GM23338 (cell line): ENCODE results near the gene TCF7L2. TPM values are rescaled to one million over a fixed set of nuclear protein-coding genes. Genes with fewer than 3 reads are reported as not detected.
A peak's percentile ranks its signal among the peaks of the same experiment; 100 is the strongest.

Source experiments
- ATAC-seq: fragments of 200-7000 bp; cut with Tn5 transposase; 3 replicates; pipeline ENCODE4 v1.9.1; 2020
- DNase-seq: peaks from one replicate; pipeline ENCODE4 v3.0.0-alpha.2; 2015; ENCODE audit warnings: low spot score
- H2AFZ ChIP-seq: fragments of 200-600 bp; sonication (generic); 2 replicates; pipeline ENCODE4 v1.8.0; 2016; ENCODE audit warnings: antibody characterized with exemption, mild to moderate bottlenecking, moderate library complexity
- H3F3A ChIP-seq: fragments of 200-600 bp; sonication (generic); replicated peaks from 2 replicates; pipeline ENCODE4 v1.8.0; 2017; ENCODE audit warnings: antibody characterized with exemption, mixed run types, low read depth
- H3K27ac ChIP-seq: fragments of 200-600 bp; sonication (generic); 2 replicates; pipeline ENCODE4 v1.6.1; 2016; ENCODE audit warnings: low read depth
- H3K27me3 ChIP-seq: fragments of 200-600 bp; sonication (generic); 2 replicates; pipeline ENCODE4 v1.8.0; 2016; ENCODE audit warnings: mild to moderate bottlenecking, mixed run types, moderate library complexity; ENCODE audit not compliant: insufficient read depth
- H3K36me3 ChIP-seq: fragments of 200-600 bp; sonication (generic); 2 replicates; pipeline ENCODE4 v1.8.0; 2016; ENCODE audit warnings: mild to moderate bottlenecking; ENCODE audit not compliant: insufficient read depth
- H3K4me1 ChIP-seq: fragments of 200-600 bp; sonication (generic); 2 replicates; pipeline ENCODE4 v1.8.0; 2016; ENCODE audit warnings: mild to moderate bottlenecking, moderate library complexity; ENCODE audit not compliant: insufficient read depth
- H3K4me2 ChIP-seq: fragments of 200-600 bp; sonication (generic); 2 replicates; pipeline ENCODE4 v1.7.1; 2017; ENCODE audit warnings: mixed run types
- H3K4me3 ChIP-seq: fragments of 200-600 bp; sonication (generic); 2 replicates; pipeline ENCODE4 v1.6.1; 2016; ENCODE audit warnings: mixed run types
- H3K79me2 ChIP-seq: fragments of 200-600 bp; sonication (generic); replicated peaks from 2 replicates; pipeline ENCODE4 v1.8.0; 2017; ENCODE audit warnings: mild to moderate bottlenecking; ENCODE audit not compliant: insufficient read depth
- H3K9me2 ChIP-seq: fragments of 200-600 bp; sonication (generic); 2 replicates; pipeline ENCODE4 v1.8.0; 2017; ENCODE audit not compliant: insufficient read depth
- H4K20me1 ChIP-seq: fragments of 200-600 bp; sonication (generic); replicated peaks from 2 replicates; pipeline ENCODE4 v1.8.0; 2017; ENCODE audit warnings: mild to moderate bottlenecking; ENCODE audit not compliant: insufficient read depth
- H3K27ac Mint-ChIP-seq: 2 replicates; pipeline ENCODE4 v1.8.0; 2020; ENCODE audit warnings: inconsistent platforms, mild to moderate bottlenecking, moderate library complexity, mixed read lengths
- H3K27me3 Mint-ChIP-seq: 3 replicates; pipeline ENCODE4 v1.8.0; 2022; ENCODE audit warnings: low read depth, mild to moderate bottlenecking, moderate library complexity, mixed read lengths, inconsistent platforms; ENCODE audit not compliant: insufficient read depth, poor library complexity
- H3K36me3 Mint-ChIP-seq: 3 replicates; pipeline ENCODE4 v1.8.0; 2021; ENCODE audit warnings: low read depth, mild to moderate bottlenecking, inconsistent platforms, moderate library complexity, mixed read lengths
- H3K4me1 Mint-ChIP-seq: 3 replicates; pipeline ENCODE4 v1.8.0; 2020; ENCODE audit warnings: mild to moderate bottlenecking, inconsistent platforms, mixed read lengths
- H3K4me3 Mint-ChIP-seq: 3 replicates; pipeline ENCODE4 v1.8.0; 2021; ENCODE audit warnings: moderate library complexity, mild to moderate bottlenecking, inconsistent platforms, mixed read lengths
- H3K9me3 Mint-ChIP-seq: 3 replicates; pipeline ENCODE4 v1.8.0; 2020; ENCODE audit warnings: moderate library complexity, mild to moderate bottlenecking, inconsistent platforms, mixed read lengths
- EZH2 ChIP-seq: fragments of 200-600 bp; sonication (generic); IDR thresholded peaks from one replicate; pipeline ENCODE4 v1.8.0; 2017; ENCODE audit warnings: antibody characterized with exemption, mild to moderate bottlenecking, low read depth; ENCODE audit not compliant: unreplicated experiment
- EZH2phosphoT487 ChIP-seq: fragments of 200-600 bp; sonication (generic); IDR thresholded peaks from one replicate; pipeline ENCODE4 v1.8.1; 2018; ENCODE audit warnings: antibody characterized with exemption; ENCODE audit not compliant: unreplicated experiment
- JUNB ChIP-seq: IDR thresholded peaks from one replicate; pipeline ENCODE4 v1.6.1; 2016; ENCODE audit warnings: antibody characterized with exemption; ENCODE audit not compliant: unreplicated experiment
- STAT1 ChIP-seq: IDR thresholded peaks from one replicate; pipeline ENCODE4 v1.6.1; 2016; ENCODE audit warnings: antibody characterized with exemption; ENCODE audit not compliant: unreplicated experiment
- ZNF114 ChIP-seq: fragments of 250-450 bp; sonication (Bioruptor Pico); IDR thresholded peaks from 2 replicates; pipeline ENCODE4 v1.5.0; 2020; ENCODE audit warnings: mild to moderate bottlenecking, moderate library complexity
- polyA plus RNA-seq: library from polyadenylated mRNA; unstranded; fragments of >200 nt; fragmentation: Nextera tagmentation; extraction: Ambion mirVana; gene quantifications from 2 replicates; pipeline ENCODE4 v1.2.1, GENCODE V29; 2016
- total RNA-seq: library from RNA; depleted of rRNA; stranded (reverse); fragments of >200 nt; shearing (Covaris generic); gene quantifications from 2 replicates; pipeline ENCODE4 v1.2.3, GENCODE V29; 2014
- TF ChIP-seq, protein P1 (sequence below): IDR thresholded peaks from 2 replicates; pipeline ENCODE4 v1.6.1; 2016; ENCODE audit warnings: antibody characterized with exemption
- TF ChIP-seq, protein P2 (sequence below), 2 experiments: fragments of 200-600 bp in 1 of 2; sonication (generic) in 1 of 2; conservative IDR thresholded peaks; 2 replicates each; pipeline versions ENCODE4 v1.5.1 to v1.6.1; 2016 to 2017; ENCODE audit warnings: antibody characterized with exemption in 2 of 2, low read depth in 2 of 2, mild to moderate bottlenecking in 2 of 2, moderate library complexity in 1 of 2

The TCF7L2 gene
- total and polyA plus RNA-seq, 2 experiments from 2014 or later = 32.2 to 80.8 TPM

DNA sequence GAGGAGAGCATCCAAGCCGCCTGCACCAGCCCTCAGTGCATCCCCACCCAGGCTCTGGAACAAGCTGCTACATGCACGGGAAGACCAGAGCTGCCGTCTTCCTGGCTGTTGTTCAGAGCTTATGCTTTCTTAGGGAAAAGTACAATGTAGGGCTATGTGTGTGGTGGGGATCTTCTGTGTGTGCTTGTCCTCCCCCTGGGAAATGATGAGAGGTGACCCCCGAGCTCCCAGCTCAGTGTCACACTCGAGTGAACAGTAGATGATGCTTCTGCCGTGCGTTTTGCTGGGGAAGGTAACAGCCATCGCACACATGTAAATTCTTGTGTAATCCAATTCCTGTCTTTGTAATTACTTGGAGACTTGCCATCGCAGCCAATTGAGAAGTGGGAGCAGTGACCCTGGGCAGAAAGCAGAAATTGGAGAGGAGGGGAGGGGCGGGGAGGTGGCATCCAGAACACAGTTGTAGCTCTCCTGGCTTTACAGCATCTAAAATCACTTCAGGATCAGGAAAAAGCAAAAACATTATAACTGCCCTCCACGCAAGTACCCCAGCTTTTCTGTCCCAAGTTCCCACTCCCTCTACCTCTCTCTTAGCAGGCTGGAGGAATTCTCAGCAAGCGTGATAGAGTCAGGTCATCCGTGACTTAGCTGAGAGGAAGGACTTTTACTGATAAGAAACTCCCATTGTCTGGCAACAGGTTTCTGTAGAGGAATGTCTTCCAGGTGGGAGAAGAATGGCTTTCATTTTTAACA is 149.6 kb downstream of the TCF7L2 start:
- 0 out of 2 replicates have a peak overlapping the region, but pooled peaks have one; percentile 19 for H3K27ac ChIP-seq
- ATAC-seq (no peak), DNase-seq (no peak)
- H2AFZ ChIP-seq = no peak overlapping the region
- no peaks in the 10 kb centered on the region for H3K27me3 ChIP-seq
- H3K27me3 Mint-ChIP-seq = peaks cover 16% of the 10 kb centered on the region
- peaks cover 4% of the 10 kb centered on the region for H3K4me1 ChIP-seq
- H3K36me3 ChIP-seq = peaks cover 5% of the 10 kb centered on the region; the same call in 1 of the 2 replicates
- no peak overlapping the region for H3K4me3 Mint-ChIP-seq
- peaks cover 94% of the 10 kb centered on the region for H3K79me2 ChIP-seq
- H3K9me3 Mint-ChIP-seq = no peaks in the 10 kb centered on the region; the same call in 2 of the 3 replicates
- no peaks in the 10 kb centered on the region; the same call in 1 of the 2 replicates for H3F3A ChIP-seq
- no peaks in the 10 kb centered on the region for H3K9me2 ChIP-seq
- peak overlapping the region; percentile 83 for H3K27ac Mint-ChIP-seq
- H3K36me3 Mint-ChIP-seq = peaks cover 62% of the 10 kb centered on the region
- peaks cover 49% of the 10 kb centered on the region for H3K4me1 Mint-ChIP-seq
- TF ChIP-seq, protein P1, sequence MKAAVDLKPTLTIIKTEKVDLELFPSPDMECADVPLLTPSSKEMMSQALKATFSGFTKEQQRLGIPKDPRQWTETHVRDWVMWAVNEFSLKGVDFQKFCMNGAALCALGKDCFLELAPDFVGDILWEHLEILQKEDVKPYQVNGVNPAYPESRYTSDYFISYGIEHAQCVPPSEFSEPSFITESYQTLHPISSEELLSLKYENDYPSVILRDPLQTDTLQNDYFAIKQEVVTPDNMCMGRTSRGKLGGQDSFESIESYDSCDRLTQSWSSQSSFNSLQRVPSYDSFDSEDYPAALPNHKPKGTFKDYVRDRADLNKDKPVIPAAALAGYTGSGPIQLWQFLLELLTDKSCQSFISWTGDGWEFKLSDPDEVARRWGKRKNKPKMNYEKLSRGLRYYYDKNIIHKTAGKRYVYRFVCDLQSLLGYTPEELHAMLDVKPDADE = no peak
- TF ChIP-seq EZH2phosphoT487 (no peak), JUNB (no peak), ZNF114 (no peak), STAT1 (no peak)
- H3K4me2 ChIP-seq = no peak overlapping the region
- no peak overlapping the region for H3K4me3 ChIP-seq
- peaks cover 34% of the 10 kb centered on the region for H4K20me1 ChIP-seq

DNA sequence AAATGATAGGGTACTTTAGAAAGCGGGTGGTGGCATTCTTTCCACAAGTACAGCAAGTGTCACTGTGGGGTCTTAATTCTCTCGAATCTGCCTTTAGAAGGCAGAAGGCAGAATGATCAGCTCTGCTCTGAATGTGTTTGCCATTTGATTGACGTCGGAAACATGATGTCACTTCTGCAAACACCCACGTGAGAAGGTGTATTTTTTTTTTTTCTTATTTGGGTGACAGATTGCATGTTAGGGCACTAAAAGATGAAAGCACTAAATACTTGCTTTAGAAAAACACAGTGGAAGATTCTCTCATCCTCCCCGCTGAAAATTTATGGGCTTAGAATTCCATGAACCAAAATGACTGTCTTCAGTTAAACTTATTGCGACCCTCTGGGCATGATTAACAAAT is 150.2 kb downstream of the TCF7L2 start:
- Histone ChIP-seq H3F3A (peaks cover 1% of the 10 kb centered on the region; the same call in 1 of the 2 replicates), H3K4me1 (peaks cover 4% of the 10 kb centered on the region), H3K4me2 (no peak overlapping the region), H3K79me2 (peaks cover 94% of the 10 kb centered on the region), H3K4me3 (no peak overlapping the region), H3K27me3 (no peaks in the 10 kb centered on the region), H2AFZ (no peak overlapping the region), H3K9me2 (no peaks in the 10 kb centered on the region), H3K27ac (no peak overlapping the region), H4K20me1 (peaks cover 31% of the 10 kb centered on the region), H3K36me3 (peaks cover 5% of the 10 kb centered on the region; the same call in 1 of the 2 replicates)
- Mint-ChIP-seq H3K27me3 (peaks cover 14% of the 10 kb centered on the region), H3K4me1 (peaks cover 53% of the 10 kb centered on the region), H3K4me3 (no peak overlapping the region), H3K27ac (no peak overlapping the region), H3K36me3 (peaks cover 62% of the 10 kb centered on the region), H3K9me3 (no peaks in the 10 kb centered on the region; the same call in 2 of the 3 replicates)
- no peak for DNase-seq
- ATAC-seq = no peak
- TF ChIP-seq EZH2phosphoT487 = no peak
- TF ChIP-seq, protein P2, sequence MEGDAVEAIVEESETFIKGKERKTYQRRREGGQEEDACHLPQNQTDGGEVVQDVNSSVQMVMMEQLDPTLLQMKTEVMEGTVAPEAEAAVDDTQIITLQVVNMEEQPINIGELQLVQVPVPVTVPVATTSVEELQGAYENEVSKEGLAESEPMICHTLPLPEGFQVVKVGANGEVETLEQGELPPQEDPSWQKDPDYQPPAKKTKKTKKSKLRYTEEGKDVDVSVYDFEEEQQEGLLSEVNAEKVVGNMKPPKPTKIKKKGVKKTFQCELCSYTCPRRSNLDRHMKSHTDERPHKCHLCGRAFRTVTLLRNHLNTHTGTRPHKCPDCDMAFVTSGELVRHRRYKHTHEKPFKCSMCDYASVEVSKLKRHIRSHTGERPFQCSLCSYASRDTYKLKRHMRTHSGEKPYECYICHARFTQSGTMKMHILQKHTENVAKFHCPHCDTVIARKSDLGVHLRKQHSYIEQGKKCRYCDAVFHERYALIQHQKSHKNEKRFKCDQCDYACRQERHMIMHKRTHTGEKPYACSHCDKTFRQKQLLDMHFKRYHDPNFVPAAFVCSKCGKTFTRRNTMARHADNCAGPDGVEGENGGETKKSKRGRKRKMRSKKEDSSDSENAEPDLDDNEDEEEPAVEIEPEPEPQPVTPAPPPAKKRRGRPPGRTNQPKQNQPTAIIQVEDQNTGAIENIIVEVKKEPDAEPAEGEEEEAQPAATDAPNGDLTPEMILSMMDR (conservative IDR thresholded peaks at IDR 0.05; ENCODE audit: low read depth in 2 of 2) = no peak
- TF ChIP-seq, protein P1 = no peak
- no peak for TF ChIP-seq EZH2
